Cortex of kidney (tissue), 1 donor: ENCODE results near the gene RRAS.

Experiments
- DNase-seq: peaks from one replicate; lab custom pipeline; 2025; lab: John Stamatoyannopoulos, UW

Gene RRAS

GRCh38 chr19:49677231-49677900 lies 37.4 kb upstream of the RRAS start, which contains the start of gene PRMT1:
TSS of gene PRMT1 (plus strand) at chr19:49677271. CDS start at chr19:49677281, 10 bp downstream.
- DNase-seq: no peak

DNA sequence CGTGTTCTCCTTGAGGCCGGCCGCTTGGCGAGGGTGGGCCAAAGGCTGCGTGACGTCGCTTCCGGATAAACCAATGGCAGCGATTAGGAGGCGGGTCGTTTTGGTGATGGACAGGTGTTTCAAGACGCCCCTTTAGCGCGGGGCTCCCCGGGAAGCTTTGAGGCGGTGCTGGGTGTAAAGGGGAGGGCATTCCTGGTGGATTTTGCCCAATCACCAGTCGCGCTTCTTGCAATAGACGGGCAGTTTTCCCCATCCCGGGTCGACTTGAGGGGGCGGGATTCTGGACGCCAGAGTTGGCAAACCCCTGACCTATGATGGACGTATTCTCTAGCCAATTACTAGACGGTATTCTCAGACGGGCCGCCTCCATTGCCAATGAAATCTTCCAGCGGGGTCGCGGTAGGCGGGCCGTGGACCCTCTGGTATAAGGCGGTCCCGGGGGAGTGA lies 36.9 kb upstream of the RRAS start:
- no peak for DNase-seq

GRCh38 chr19:49676136-49676783 lies 36.3 kb upstream of the RRAS start:
- no peak for DNase-seq

DNA sequence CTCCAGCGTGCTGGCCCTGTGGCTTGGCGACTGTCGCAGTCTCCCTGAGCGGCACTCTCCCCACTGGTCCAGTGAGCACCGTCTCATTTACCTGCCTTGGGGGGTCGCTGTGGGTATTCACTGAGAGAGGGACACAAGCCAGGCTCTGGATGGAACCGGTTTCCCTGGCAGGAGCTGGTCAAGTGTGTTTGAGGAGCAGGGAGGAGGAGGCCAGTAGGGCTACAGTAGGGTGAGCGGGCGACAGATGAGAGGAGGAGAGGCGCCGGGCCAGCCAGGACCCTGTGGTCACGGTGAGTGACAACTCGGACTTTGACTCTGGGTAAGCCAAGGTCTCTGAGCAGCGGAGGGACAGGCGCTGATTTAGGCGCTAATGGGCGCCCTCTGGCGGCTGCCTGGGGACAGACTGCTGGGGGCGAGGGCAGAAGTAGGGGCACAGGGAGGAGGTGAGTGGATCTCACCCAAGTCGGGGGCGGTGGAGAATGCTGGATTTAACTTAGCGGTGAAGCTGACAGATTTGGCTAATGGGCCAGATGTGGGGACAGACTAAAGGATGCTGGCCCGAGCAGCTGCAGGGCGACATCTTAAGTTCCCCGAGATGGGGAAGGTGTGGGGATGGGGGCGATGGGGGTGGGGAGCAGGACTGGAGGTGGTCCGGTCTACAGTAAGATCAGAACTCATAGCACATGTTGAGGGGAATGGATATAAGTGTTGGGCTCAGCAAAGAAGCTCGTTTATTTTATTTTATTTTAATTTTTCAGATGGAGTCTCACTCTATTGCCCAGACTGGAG lies 32.4 kb upstream of the RRAS start:
- no peak for DNase-seq

DNA sequence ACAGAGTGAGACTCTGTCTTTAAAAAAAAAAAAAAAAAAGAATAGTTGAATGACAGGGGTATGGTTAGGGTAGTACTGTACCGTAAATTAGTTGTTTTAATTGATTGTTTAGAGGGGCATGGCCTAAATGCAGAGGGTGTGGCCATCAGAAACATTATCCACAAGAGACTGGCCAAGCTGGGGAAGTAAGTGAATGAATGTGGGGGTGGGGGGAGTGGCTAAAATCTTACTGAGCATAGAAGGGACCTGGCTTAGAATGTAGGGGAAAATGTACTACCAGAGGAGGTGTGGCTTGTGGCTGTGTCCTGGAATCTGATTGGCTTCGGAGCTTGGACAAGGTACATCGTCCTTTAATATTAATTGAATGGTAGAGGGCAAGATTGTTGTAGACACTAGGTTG lies 29.6 kb upstream of the RRAS start:
- no peak for DNase-seq

GRCh38 chr19:49667473-49667872 lies 27.5 kb upstream of the RRAS start:
- no peak for DNase-seq

- DNase-seq: no peak
Measured at GRCh38 chr19:49666120-49666444, 26.1 kb upstream of the RRAS start.

GRCh38 chr19:49665351-49666119 lies 25.6 kb upstream of the RRAS start, which contains the start of the genes BCL2L12 and IRF3:
TSS of gene BCL2L12 (plus strand) at chr19:49665933. CDS start at chr19:49666693, 760 bp downstream.
TSS of gene IRF3 (minus strand) at chr19:49665857. CDS start at chr19:49664838, 1,019 bp downstream.
- DNase-seq: no peak

GRCh38 chr19:49665036-49665350 lies 25.1 kb upstream of the RRAS start:
- no peak for DNase-seq

DNA sequence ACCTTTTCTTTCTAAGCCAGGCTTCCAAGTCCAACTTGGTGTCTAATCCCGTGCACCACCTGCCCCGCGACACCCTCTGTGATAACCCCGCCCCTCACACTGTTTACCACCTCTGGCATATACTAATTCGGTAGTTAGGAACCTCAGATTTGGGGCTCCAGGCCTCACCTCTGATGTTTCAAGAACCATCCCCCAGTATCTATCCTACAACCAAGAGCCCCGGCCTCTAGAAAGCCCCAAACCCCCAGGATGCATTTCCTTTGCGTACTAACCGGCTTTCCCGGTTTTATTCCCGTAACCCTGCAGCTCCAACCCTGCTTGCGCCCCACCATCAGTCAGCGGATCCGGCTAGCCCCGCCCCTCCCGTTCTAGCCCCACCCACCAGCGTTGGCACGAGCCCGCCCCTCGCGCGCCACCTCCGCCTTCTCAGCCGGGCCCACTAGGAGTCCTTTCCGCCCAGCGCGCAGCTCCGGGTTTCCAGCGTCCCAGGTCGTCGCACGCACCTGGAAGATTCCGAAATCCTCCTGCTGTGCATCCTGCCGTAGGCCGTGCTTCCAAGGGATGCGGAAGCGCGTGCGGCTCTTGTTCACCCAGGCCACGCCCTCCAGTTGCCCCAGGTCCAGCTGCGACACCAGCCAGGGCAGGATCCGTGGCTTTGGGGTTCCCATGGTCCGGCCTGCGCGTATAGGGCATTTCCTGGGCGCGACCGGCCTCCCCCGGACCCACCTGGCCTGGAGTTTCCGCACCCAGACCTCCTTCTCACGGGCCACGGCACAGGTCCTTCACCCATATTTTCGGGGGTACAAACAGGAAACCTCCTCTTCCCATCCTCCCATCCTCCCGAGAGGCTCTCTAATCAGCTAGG lies 24.5 kb upstream of the RRAS start:
- no peak for DNase-seq

DNA sequence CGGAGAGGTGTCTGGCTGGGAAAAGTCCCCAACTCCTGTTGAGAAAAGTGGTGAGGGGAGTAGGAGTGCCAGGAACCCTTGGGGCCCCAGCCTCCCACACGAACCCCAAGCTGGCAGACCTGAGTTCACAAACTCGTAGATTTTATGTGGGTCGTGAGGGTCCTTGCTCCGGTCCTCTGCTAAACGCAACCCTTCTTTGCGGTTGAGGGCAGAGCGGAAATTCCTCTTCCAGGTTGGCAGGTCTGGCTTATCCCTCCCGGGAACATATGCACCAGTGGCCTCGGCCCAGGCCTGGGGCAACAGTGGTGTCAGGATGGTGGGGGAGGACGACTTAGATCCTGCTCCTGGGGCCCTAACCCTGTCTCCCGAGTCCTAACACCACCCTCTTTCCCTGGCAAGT lies 23.3 kb upstream of the RRAS start:
- DNase-seq: no peak

GRCh38 chr19:49662011-49662410 lies 22.1 kb upstream of the RRAS start:
- no peak for DNase-seq

DNA sequence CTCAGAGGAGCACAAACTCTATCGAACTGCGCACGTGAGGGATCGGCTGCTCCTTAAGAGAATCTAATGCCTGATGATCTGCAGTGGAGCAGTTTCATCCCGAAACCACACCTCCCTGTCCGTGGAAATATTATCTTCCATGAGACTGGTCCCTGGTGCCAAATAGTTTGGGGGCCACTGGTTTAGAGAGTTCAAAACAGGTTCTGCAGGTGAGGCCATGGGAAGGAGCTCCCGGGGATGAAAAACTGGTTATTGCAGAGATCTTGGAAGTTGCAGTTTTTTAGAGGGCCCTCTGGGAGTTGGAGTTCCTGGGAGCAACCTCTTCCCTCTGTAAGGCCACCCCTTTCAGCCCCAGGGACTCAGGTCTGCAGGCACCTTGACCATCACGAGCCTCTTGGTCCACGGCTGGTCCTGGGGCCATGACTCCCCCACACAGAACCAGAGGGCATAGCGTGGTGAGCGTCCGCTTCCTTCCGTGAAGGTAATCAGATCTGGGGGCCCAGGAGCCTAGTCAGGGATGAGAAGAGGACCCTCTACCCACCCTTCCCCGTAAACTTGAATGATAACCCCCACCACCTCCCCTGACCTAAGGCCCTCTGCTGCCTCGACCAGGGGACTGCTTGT lies 20.5 kb upstream of the RRAS start:
- DNase-seq: no peak

- no peak for DNase-seq
Measured at GRCh38 chr19:49658566-49659442, 18.9 kb upstream of the RRAS start.

GRCh38 chr19:49658139-49658517 lies 18.2 kb upstream of the RRAS start:
- DNase-seq: no peak

DNA sequence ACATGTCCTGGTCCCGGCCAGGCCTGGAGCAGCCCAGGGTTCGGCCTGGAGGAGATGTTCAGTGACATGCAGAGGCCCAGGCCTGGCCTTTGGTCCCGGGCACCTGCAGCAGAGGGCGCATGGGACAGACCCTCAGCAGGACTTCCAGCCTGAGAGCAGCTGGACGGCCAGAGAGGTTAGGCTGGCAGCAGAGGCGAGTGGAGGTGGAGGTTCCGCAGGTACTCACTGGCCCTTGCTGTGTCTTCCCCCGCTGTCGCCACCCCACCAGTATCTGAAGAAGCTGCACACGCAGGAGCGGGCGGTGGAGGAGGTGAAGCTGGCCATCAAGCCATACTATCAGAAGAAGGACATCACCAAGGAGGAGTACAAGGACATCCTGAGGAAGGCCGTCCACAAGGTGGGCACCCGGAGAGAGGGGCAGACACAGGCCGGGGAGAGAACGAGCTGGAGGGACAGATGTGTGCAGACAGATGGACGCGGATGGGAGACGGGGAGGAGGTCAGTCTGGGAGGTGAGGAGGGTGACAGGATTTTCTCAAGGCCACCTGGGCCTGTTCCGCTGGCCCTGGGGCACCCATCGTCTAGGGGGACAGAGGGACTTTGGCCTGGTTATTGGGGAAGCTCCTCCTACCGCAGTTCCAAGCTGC lies 17.7 kb upstream of the RRAS start:
- DNase-seq: no peak

- no peak for DNase-seq
Measured at GRCh38 chr19:49656456-49657109, 16.6 kb upstream of the RRAS start.

GRCh38 chr19:49655570-49656455 lies 15.9 kb upstream of the RRAS start:
- DNase-seq: no peak
